Stimulated activated CD4-positive, alpha-beta T cell treated with anti-CD3 and anti-CD28 coated beads, TNF-alpha, amount 100 ng/mL, for 24 hours (primary cell): Measurements from ENCODE around the gene EFS.

Experiments used
- DNase-seq, 3 experiments: peaks; one replicate each; pipeline ENCODE4 v3.0.0-alpha.2; 2020; ENCODE audit warnings: low read depth in 3 of 3

EFS gene

DNA sequence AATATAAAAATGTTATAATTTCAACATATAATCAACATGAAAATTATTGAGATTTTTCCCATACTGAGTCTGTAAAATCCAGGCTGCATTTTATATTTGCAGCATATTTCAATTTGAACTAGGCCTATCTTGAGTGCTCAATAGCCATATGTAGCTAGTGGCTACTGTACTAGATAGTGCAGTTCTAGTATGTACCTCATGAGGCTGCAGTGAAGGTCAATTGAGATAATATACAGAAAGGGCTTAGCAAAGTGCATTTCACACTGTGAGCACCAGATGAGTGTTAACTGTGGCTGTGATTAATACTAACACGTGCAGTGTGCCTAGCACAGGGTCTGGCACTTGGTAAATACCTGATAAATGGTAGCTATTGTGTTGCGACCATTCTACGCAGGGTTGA, 6.9 kb downstream of the EFS start:
- DNase-seq: no peak

GRCh38 chr14:23357261-23357660, 7.7 kb downstream of the EFS start:
- no peak for DNase-seq

DNA sequence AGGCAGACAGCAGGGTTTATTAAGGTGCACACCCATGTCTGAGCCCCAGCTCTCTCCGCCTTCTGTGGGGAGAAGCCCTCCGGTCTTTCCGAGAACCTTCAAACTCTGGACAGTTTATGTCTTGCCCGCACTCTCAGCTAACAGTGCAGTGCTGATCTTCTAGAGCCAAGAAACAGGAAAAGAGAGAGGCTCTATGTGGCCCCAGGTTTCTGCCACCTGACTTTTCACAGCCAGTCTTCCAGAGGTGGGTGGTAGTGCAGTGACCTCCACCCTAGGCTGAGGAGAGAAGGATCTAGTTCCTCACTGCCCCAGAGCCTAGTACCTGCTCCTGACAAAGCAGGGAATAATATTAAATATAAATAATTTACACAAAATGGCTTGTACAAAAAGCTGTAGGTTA, 8.3 kb downstream of the EFS start:
- no peak for DNase-seq

- DNase-seq: no peak
Measured at GRCh38 chr14:23355871-23356435, 9.0 kb downstream of the EFS start.

DNA sequence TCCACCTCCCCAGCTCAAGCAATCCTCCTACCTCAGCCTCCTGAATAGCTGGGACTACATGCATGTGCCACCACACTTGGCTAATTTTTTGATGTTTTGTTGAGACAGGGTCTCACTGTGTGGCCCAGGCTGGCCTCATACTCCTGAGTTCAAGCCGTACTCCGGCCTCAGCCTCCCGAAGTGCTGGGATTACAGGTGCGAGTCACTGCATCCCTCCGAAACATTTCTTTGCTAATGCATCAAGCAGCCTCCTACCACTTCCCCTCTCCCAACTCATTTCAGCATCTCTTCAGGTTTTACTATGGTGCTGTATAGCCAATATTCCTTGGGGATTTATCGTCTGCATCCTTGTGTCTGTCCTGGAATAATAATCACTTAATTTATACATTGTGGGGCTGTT, 10.0 kb downstream of the EFS start:
- DNase-seq: no peak

GRCh38 chr14:23353433-23353780, 11.6 kb downstream of the EFS start:
- no peak for DNase-seq

- DNase-seq: peak; percentile 31 to 57 (median 47)
Measured at GRCh38 chr14:23352506-23353432, 12.2 kb downstream of the EFS start, which contains the start of gene SLC22A17. SLC22A17 (minus strand) TSS chr14:23352887.

GRCh38 chr14:23351681-23352505, 13.1 kb downstream of the EFS start:
- DNase-seq: no peak

- no peak for DNase-seq
Measured at GRCh38 chr14:23349156-23349845, 15.7 kb downstream of the EFS start.

DNA sequence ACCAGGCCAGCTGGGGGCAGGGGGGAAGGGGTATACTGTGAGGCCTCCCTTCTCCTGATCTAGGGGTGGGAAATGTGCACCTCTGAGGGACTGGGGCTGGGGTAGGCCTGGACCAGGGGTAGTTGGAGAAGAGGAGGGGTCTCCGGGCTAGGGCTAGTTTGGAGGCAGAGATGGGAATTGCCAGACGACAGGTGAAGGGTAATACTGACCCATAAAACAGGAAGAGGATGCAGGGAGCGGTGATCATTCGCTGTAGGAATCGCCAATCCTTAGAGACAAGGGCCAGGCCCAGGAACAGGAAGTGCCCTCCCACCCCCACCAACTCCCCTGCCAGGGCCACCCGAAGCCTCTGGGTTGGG, 16.7 kb downstream of the EFS start:
- DNase-seq: no peak

- DNase-seq: no peak
Measured at GRCh38 chr14:23347406-23348296, 17.3 kb downstream of the EFS start.

DNA sequence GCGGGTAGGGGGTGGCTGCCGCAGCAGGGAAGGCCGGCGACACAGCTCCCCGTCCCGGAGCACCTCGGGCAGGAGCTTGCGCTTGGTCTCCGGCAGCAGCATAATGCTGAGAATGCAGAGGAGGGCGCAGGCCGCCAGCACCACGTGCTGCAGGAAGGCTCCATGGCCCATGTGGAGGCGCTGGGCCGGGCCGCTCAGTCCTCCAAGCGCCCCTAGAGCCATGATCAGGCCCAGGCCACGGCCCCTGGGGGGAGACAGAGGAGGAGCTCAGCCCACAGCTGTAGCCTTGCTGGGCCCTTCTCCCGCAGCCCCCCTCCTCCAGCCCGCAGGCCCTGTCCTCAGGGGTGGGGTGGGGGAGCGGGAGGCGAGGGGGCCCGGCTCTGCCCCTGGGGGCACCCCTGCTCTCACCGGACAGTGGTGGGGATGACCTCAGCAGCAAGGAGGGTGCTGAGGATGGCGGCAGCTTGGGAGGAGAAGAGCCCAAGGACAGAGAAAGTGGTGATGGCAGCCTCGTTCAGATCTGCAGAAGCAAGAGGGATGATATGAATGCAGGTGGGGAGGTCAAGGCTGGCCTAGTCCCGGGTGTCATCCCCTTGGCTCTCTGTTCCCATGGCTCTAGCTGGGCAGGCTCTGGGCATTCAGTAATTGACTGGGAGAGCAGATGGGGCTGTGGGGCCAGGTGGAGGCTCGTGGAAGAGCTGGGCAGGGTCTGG, 18.1 kb downstream of the EFS start:
- DNase-seq: no peak

GRCh38 chr14:23345987-23346692, 18.8 kb downstream of the EFS start:
- no peak for DNase-seq

- DNase-seq: no peak
Measured at GRCh38 chr14:23344481-23344880, 20.5 kb downstream of the EFS start.

GRCh38 chr14:23339506-23340268, 25.3 kb downstream of the EFS start:
- DNase-seq: no peak

DNA sequence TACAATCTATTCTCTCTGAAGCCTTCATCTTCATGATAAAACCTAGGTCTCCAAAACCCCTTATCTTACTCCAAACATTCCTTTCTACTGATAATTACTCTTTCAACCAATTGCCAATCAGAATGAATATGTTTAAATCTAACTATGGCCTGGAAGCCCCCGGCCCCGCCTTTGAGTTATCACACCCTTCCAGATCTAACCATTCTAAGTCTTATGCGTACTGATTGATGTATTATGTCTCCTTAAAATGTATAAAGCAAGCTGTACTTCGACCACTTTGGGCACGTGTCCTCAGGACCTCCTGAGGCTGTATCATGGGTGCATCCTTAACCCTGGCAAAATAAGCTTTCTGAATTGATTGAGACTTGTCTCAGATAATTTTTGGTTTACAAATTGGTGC, 29.3 kb downstream of the EFS start:
- DNase-seq: no peak

- DNase-seq: peak; percentile 34 to 65 (median 57)
Measured at GRCh38 chr14:23327947-23328744, 36.8 kb downstream of the EFS start.
